NK-92 treated with Interleukin-12 subunit alpha and Interleukin-12 subunit beta, amount 100 ng/mL, for 24 hours (cell line): ENCODE measurements around the gene KRT77.
"Not testable (repeated sequence)": the region's sequence is repeated elsewhere in the genome, so short reads cannot be mapped to it uniquely, and the experiment has no call there.

Experiments
- DNase-seq: peaks from one replicate; lab custom pipeline; 2025; lab: John Stamatoyannopoulos, UW

KRT77 gene

GRCh38 chr12:52722680-52723079 is 19.4 kb upstream of the KRT77 start:
- no peak for DNase-seq

- no peak for DNase-seq
Measured at GRCh38 chr12:52721838-52722470, 18.6 kb upstream of the KRT77 start.

GRCh38 chr12:52720365-52720886 is 17.1 kb upstream of the KRT77 start:
- DNase-seq: no peak

GRCh38 chr12:52716061-52716460 is 12.7 kb upstream of the KRT77 start:
- no peak for DNase-seq

- DNase-seq: no peak
Measured at GRCh38 chr12:52715416-52715815, 12.1 kb upstream of the KRT77 start.

GRCh38 chr12:52714887-52715281 is 11.6 kb upstream of the KRT77 start:
- DNase-seq: no peak

GRCh38 chr12:52713960-52714886 is 10.9 kb upstream of the KRT77 start:
- DNase-seq: no peak

GRCh38 chr12:52712122-52712521 is 8.8 kb upstream of the KRT77 start:
- not testable (repeated sequence) for DNase-seq

GRCh38 chr12:52710730-52711129 is 7.4 kb upstream of the KRT77 start:
- DNase-seq: no peak

- DNase-seq: no peak
Measured at GRCh38 chr12:52708010-52708409, 4.7 kb upstream of the KRT77 start.

- DNase-seq: no peak
Measured at GRCh38 chr12:52704464-52704863, 1.1 kb upstream of the KRT77 start.

GRCh38 chr12:52703878-52704277 is 554 bp upstream of the KRT77 start:
- DNase-seq: no peak

- no peak for DNase-seq
Measured at GRCh38 chr12:52702338-52702737, 986 bp downstream of the KRT77 start.

- DNase-seq: no peak
Measured at GRCh38 chr12:52701281-52701680, 2.0 kb downstream of the KRT77 start.

GRCh38 chr12:52699960-52700359 is 3.4 kb downstream of the KRT77 start:
- DNase-seq: no peak

- DNase-seq: no peak
Measured at GRCh38 chr12:52699373-52699772, 4.0 kb downstream of the KRT77 start.

GRCh38 chr12:52698651-52699340 is 4.5 kb downstream of the KRT77 start:
- no peak for DNase-seq

- DNase-seq: no peak
Measured at GRCh38 chr12:52697058-52697582, 6.2 kb downstream of the KRT77 start.

GRCh38 chr12:52696588-52696987 is 6.7 kb downstream of the KRT77 start:
- no peak for DNase-seq

- DNase-seq: no peak
Measured at GRCh38 chr12:52695039-52695438, 8.3 kb downstream of the KRT77 start.

- DNase-seq: no peak
Measured at GRCh38 chr12:52694151-52694550, 9.2 kb downstream of the KRT77 start.

- no peak for DNase-seq
Measured at GRCh38 chr12:52693261-52693660, 10.1 kb downstream of the KRT77 start.
